Activated T-cell treated with anti-CD3 and anti-CD28 coated beads, Interleukin-2, amount 50 U/mL, for 48 hours (primary cell): ENCODE measurements around the gene PRKCA.
"Not testable (repeated sequence)": the region's sequence is repeated elsewhere in the genome, so short reads cannot be mapped to it uniquely, and the experiment has no call there.

Experiments
- DNase-seq, 2 experiments: peaks; one replicate each; pipeline ENCODE4 v3.0.0-alpha.2; 2020

PRKCA gene

GRCh38 chr17:66722341-66722740 lies 419.9 kb downstream of the PRKCA start:
- no peak for DNase-seq

GRCh38 chr17:66724581-66725341 lies 422.3 kb downstream of the PRKCA start:
- no peak for DNase-seq

GRCh38 chr17:66725438-66725837 lies 423.0 kb downstream of the PRKCA start:
- not testable (repeated sequence) for DNase-seq

DNA sequence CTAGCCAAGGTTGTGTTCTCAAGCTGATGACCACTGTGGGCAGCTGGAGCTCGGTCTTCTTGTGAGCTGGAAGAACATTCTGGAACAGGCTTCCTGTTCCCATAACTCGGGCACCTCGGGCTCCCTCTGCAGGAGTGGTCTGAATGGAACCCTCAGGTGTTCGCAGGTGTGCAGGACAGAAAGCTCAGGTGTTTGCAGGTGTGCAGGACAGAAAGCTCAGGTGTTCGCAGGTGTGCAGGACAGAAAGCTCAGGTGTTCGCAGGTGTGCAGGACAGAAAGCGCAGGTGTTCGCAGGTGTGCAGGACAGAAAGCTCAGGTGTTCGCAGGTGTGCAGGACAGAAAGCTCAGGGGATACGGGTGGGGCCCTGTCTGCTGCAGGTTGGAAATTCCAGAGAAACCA lies 423.5 kb downstream of the PRKCA start:
- DNase-seq, result no peak

GRCh38 chr17:66726371-66726770 lies 424.0 kb downstream of the PRKCA start:
- no peak for DNase-seq

GRCh38 chr17:66726846-66727245 lies 424.4 kb downstream of the PRKCA start:
- no peak for DNase-seq

DNA sequence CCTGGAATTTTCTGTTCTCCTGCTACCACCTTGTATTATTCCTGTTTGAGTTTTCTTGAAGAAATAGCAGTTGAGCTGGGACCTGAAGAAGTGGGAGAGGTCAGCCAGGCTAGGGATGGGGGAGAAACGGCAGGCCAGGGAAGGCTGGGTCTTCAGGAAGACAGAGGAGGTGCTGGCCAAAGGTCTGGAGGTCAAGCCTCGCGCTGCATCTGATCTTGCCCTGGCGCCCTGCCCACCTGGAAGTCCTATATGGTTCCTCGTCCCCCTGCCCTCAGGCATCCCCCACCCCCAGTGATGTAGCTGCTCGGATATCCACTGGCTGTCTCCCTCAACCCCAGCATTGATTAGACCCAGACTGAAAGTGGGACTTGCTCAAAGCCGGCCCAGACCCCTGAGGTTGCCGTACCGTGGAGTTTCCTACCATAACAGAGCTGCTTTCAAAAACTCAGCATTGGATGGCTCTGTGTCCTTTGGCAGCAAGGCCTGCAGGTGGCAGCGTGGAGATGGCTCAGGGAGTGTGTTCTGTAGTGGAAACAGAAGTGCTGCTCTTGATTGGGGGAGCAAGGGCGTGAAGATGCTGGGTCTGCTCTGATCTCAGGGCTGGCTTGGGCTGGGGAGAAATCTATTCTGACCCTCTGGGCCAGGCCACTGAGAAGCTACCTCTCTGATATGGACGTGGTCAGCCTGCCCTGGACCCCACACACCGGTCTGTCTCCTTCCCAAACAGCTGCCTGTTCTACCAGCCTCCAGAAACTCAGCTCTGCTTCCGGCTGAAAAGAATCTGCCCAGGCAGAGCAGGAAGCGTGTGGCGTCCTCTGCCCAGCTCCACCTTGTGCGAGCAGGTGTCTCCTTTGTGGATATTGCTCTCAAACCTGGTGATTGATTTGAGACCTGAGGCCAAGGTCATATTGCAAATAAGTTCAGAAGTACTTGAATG lies 425.5 kb downstream of the PRKCA start:
- DNase-seq, result peak; percentile 61 to 63

DNA sequence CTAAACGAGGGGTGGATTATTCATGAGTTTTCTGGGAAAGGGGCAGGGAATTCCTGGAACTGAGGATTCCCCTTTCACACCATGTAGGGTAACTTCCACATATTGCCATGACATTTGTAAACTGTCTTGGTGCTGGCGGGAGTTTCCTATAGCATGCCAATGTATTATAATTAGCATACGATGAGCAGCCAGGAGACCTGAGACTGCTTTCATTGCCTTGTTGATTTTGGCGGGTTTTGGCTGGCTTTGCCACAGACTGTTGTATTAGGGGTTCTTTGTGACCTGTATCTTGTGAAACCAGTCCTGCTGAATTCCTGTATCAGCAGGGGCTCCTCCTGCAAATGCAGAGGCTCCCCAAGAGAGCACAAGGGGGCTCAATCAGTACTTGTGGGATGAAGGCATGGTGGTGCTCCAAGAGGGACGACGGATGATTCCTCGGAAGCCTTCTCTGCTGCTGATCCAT lies 428.1 kb downstream of the PRKCA start:
- DNase-seq, result no peak

- DNase-seq, result no peak
Observed at GRCh38 chr17:66733759-66734158, 431.3 kb downstream of the PRKCA start.

DNA sequence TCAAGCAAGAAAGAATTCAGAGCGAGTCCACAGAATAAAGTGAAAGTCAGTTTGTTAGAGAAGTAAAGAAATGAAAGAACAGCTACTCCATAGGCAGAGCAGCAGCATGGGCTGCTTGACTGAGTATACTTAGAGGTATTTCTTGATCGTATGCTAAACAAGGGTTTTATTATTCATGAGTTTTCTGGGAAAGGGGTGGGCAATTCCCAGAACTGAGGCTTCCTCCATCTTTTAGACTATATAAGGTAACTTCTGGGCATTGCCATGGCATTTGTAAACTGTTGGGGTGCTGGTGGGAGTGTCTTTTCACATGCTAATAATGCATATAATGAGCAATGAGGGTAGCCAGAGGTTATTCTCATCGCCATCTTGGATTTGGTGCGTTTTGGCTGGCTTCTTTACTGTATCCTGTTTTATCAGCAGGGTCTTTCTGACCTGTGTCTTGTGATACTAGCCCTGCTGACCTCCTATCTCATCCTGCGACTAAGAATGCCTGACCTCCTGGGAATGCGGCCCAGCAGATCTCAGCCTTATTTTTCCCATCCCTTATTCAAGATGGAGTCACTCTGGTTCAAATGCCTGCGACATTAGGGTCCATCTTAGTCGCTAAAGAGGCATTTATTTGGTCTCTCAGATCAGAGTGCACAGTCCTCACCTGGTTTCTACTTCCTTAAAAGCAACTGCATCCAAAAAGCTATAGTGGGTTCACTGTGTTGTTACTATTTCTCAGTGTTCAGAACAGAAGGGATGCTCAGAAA lies 432.0 kb downstream of the PRKCA start:
- no peak for DNase-seq

DNA sequence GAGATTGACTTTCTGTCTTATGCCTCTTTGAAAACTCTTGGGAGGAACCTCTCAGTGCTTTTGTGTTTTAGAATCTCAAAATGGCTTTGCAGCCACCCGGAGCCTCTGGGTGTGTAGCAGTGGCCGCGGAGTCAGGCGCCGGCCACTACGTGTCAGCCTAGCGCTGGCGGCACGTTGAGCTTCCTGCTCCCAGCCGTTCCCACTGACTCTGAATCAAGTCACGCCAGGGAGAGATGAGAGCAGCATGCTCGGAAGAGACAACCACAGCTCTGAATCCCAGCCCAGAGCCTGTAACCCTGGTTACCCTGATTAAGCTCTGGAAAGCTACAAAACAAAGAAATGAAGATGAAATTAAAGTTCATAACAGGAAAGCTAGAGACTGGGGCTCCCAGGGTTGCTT lies 435.1 kb downstream of the PRKCA start:
- DNase-seq, result no peak

DNA sequence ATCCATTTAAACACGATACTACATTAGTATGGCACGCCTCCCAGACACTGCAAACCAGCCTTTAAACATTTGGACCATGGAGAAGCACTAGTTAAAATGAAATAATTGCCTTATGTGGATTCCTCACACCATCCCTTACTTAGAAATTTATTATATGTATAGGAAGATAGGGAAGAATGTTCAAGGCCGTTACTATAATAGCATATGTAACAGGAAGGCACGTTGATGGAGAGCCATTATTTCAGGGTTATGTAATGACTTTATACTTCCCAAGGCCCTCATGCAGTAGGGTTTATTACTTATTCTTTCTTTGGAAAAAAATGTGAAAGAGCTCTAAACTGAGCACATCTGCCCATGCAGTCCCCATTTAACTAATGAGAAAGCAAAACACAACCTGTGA lies 435.9 kb downstream of the PRKCA start:
- no peak for DNase-seq

- no peak for DNase-seq
Observed at GRCh38 chr17:66739553-66739952, 437.1 kb downstream of the PRKCA start.

DNA sequence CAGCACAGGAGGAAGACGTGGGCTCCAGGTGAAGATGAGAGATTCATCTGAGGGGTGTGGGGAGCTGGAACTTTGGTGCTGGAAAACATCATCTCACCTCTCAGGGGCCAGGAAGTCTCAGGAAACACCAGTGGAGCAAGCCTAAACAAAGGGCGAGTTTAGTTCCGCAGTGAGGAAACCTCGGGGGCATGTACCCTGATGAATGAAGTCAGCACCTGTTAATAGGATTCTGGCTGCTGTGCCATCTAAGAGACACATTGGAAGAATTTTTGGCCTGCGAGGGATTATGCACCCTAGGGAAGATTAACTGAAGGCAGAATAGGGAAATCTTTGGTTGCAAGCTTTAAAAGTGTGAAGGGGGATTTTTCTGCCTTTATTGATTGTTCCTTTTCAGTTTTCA lies 437.8 kb downstream of the PRKCA start:
- DNase-seq, result no peak

DNA sequence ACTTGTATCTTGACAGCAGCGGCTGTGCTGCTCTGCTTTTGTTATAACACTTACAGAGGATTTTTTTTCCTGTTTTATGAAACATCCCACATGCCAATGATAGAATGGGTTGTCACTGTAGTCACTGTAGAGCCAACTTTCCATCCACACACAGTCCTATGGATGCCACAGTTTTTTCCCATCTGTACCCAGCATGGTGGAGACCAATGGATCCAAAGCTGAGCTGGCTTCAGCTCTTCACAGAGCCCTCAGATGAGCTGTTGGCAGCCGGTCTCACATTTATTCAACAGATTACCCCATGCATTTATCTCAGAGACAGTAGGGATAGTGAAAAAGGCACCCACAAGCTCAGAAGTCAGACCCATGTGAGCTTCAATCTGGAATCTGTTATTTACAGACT lies 441.1 kb downstream of the PRKCA start:
- no peak for DNase-seq

GRCh38 chr17:66746736-66747135 lies 444.3 kb downstream of the PRKCA start:
- DNase-seq, result no peak

DNA sequence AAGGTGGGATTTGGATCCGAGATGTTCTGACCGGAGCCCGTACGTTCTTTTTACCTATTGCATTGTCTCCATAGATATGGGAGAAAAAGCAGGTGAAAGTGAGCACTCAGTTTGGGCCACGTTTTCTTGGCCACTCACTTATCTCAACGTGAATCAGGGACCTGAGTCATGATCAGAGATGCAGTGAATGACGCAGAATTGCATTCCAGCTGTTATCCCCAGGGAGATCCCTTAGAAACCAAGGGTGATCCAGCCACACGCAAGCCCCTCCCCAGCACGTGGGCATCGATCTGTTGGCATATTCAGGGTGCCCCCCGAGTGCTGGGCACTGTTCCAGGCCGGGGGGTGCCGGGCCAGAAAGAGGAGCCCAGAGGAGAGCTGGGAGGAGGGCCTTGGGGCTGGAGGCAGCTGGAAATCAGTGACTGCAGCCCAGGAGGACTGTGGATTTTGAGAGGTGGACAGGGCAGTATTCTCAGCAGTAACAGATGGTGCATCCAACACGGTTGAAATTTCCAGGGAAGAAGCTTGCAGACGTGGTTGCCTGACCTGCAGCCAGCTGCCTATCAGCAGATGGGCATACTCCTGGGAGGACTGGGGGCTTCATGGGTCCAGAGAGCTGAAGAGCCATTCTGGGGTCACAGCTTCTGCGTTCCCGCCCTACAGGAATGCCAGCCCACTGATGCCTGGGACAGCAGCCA lies 445.3 kb downstream of the PRKCA start:
- no peak for DNase-seq

DNA sequence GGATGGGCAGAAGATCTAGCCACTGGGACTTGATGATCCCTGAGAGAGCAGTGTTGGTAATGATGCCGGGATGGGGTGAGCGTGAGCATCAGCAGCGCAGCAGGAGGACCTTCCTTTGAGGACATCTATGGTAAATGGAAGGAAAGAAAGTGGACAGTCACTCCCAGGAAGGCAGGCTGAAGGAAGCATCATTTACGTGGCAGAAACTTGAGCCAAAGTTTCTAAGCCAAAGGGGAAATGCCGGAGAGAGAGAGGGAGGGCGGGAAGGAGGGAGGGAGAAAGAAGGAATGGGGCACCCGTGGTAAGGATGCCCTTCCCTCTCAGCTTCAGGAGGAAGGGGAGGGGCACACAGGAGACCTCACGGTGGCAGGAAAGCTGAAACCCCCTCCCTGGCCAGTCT lies 446.2 kb downstream of the PRKCA start:
- DNase-seq, result no peak

- no peak for DNase-seq
Observed at GRCh38 chr17:66749217-66749832, 446.9 kb downstream of the PRKCA start.

DNA sequence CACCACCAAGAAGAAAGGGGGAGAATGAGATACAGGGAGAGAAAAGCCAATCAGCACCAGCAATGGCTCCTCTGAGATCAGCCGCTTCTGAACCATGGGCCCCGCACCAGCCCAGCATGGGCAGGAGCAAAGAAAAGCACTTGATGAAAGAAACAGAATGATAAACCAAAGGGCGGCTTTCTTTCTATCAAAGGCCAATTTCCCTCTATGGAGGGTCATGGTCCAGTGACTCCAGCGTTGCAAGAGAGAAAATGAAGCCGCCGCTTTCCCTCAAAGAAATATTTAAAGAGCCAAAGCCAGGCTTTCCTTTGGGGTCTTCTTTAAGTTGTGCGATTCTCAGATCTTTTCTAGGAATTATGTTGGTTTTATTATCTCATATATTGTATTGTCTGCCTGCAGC lies 447.7 kb downstream of the PRKCA start:
- DNase-seq, result no peak

GRCh38 chr17:66750781-66751543 lies 448.5 kb downstream of the PRKCA start:
- DNase-seq, result no peak
